Measurements from ENCODE around the gene FMNL1.
A peak's percentile ranks its signal among the peaks of the same experiment; 100 is the strongest.

FMNL1 gene

DNA sequence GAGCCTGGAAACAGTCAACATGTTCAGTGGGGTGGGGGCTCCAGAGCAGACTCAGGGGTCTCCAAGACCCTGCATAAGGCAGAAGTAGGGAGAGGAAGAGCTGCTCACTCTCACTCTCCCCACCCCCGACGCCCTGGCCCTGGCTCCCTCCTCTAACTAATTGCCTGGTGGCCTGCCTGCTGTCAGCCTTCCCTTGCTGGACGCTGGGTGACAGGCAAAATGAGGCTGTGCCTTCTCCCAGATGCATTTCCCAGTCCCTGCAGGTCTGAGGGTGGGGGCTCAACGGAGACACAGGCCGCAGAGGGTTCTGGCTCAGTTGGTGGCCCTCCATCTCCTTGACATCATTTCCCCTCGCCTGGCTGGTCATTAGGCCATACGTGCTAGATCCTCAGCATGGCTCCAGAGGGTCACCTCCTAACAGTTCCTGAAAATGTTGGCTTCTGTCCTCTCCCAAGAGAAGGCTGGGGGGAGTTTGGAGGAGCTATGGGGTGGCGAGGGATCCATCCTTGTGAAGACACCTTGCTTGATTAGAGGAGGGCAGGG is 1.4 kb downstream of the FMNL1 start:
- no peak for DNase-seq

DNA sequence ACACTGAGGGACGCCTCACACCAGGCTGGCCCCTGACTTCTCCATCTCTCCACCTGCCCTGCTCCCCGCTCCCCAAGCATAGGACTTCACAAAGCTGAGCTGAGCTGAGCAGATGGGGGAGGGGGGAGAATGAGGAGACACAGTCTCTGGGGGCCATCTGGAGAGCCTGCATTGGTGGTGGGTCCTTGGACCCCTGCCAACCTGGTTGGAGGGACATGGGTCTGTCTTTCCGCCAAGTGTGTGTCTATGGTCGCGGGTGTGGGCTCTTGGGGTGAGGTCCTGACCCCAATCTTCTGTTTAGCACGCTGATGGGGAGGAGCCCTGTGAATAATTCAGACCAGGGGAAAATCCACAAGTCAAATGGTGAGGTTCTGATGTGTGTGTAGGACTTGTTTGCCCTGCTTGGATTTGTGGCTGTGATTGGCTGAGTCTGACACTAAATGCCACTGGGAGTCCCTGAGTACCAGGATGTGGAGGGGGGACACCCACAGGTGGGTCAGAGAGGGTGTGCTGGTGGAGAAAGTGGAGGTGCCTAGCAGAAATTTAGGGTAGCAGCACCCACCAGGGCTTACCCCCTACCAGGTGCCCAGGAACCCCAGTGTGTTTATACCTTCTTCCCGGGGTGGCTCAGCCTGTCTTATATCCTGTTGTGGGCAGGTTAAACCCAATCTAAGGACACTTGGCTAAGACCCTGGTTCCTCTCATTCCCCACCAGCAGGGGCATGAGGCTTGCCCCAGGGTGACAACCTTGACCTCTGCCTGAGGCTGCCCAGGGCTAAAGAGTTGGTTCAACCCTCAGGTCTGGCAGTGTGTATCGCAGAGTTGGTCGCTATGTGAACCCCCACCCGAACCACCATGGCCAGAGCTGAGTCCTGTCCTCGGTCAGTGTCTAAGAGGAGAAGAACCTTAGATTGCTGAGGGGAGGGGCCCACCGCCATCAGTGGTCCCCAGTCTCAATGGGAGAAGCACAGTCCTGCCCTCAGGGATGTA is 2.1 kb downstream of the FMNL1 start:
- DNase-seq = no peak

DNA sequence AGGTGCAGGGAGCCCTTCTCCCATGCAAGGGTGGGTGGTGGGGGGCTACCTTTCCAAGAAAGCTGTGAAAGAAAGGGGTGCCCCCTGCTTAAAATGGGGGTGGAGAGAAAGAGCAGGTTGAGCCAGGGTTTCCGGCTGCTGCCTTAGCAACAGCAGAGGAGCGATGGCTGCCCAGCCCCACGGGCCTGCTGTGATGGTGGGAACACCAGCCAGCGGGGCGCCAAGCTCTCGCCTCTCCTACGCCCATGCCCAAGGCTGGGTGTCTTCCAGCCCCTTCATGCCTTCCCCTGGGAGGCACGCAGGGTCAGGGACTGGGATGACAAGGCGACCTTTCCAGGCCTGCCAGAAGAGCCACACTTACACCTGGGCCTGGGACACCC is 3.0 kb downstream of the FMNL1 start:
- no peak for DNase-seq

DNA sequence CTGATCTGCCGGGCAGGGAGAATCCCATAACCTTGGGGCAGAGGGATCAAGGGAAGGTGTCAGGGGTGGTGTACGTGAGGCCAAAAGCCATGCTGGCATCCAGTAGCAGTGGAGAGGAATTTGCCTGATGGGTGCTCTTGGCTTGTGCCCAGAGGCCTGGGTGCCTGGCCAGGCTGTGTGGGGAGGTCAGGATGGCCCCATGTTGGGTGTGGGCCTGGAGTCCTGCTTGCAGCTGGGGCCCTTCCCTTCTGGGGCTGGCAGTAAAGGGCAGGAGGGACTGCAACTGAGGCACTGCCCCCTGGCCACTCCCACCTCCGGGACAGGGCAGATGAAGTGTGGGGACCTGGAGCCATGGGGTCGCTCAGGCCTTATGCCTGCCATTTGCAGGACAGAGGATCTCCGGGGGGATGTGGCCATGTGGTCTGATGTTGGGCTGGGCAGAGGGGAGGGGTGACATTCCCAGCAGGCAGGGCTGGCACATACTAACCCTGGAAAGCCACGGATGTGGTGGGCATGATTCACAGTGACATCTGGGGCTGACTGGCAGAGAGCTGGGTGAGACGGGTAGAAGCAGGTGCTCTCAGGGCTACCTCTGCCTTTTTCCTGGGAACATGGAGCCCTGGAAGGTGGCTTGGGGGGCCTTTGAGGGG is 3.5 kb downstream of the FMNL1 start:
- DNase-seq = no peak

DNA sequence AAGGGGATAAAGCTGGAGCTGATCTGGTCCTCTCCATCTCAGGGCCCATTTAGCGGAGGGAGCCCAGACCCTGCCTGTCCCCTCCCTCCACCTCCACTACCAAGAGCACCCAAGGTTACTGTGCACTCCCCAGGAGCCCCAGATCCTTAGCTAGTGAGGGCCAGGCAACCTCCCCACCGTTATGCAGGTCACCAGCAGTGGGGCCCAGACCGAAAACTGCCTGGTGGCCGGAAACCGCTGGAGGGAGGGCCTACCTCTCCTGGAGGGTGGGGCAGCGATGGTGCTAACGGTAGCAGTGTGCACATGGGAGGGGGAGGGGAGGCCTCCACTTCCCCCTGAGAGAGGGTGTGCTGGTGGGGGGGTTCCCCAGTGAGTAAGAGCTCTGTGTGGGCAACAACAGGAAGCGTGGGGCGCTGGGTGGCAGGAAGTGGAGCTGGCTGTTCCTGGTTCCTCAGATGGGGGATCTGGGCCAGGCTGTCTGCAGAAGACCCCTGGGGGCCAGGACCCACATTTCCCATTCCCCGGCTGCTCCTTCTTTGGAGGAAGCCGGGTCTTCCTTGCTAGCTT is 4.4 kb downstream of the FMNL1 start:
- DNase-seq = no peak

DNA sequence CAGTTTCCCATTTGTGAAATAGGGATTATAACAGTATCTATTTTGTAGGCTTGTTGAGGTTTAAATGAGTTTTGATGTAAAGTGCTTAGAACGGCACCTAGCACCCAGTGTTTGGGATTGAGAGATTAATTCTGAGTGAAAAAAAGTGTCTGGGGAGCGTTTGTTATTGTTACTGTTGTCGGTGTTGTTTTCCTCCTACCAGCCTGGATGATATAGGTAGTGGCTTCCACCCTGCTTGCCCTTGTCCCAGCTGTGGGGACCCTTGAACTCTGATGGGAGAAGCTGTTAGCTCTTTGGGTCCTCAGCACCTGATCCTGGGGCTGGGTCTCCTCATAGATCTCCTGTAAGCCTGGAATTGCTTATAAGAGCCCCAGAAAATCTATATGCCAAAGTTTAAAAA is 4.9 kb downstream of the FMNL1 start:
- no peak for DNase-seq

DNA sequence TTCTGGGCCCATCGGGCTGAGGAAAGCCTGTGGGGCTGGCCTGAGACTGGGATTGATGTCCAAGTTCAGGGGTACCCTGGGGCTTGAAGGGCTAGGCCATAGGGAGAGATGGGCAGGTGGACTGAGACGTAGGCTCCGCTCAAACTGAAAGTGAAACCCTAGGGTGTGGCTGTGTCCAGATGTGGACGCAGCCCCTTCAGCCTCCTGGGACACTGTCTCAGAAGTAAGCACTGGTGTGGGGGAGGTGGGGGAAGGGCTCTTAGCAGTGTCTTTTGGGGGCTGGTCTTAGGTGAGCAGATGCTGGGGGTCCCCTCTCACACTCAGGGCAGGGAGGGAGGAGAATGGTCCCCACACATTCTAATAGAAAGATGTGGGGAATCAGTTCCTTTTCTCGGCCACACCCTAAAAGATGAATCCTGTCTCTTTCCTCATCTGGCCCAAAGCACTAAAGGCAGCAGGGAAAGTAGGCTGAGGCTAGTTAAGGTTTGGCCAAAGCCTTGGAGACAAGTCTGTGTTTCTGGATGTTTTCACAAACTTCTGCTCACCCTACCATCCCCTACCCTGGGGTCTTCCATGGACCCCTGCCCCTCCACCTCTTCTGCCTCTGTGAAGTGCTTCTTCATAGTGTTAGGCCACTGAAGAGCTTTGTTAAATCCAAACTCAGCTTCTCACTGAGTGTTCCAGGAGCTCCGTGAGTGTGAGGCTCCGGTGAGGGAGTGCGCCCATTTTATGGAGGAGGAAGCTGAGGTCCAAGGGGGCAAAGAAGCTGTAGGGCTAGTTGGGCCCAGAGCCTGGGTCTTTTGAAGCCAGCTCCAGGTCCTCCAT is 5.6 kb downstream of the FMNL1 start:
- DNase-seq = no peak

DNA sequence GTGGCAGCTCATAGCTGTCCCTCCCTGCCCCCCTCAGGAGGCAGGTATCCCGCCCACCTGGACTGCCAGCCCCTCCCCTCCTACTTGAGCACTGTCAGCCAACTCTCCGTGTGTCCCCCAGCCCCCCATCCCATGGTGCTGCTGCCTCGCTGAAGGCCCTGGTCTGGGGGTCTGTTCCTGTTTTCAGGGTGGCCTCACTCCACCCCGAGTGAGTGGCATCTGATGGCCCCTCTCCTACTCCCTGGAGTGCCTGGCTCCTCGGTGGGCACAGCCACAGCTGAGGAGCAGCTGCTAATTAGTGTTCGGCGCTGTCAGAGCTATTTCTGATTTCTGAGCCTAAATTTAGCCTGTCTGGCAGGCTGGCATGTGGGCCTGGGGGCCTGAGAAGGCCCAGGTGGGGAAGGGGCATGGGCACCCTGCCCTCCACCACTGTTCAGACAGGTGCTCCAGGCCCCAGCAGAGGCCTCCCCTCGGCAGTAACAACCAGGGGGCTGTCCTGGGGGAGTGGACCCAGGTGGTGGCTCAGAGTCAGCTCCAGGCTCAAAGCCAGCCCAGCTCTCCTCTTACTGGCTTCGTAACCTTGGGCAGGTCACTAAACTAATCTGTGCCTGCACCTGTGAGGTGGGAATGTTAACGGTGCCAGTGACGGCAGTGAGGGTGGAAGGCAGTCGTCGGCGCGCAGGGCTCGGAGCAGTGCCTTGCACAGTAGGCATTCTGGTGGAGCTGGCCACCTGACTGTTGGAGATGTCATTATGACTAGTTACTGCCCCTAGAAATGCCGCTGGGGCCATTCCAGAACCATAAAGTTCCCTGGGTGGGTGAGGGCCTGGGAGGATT is 6.5 kb downstream of the FMNL1 start:
- no peak for DNase-seq

DNA sequence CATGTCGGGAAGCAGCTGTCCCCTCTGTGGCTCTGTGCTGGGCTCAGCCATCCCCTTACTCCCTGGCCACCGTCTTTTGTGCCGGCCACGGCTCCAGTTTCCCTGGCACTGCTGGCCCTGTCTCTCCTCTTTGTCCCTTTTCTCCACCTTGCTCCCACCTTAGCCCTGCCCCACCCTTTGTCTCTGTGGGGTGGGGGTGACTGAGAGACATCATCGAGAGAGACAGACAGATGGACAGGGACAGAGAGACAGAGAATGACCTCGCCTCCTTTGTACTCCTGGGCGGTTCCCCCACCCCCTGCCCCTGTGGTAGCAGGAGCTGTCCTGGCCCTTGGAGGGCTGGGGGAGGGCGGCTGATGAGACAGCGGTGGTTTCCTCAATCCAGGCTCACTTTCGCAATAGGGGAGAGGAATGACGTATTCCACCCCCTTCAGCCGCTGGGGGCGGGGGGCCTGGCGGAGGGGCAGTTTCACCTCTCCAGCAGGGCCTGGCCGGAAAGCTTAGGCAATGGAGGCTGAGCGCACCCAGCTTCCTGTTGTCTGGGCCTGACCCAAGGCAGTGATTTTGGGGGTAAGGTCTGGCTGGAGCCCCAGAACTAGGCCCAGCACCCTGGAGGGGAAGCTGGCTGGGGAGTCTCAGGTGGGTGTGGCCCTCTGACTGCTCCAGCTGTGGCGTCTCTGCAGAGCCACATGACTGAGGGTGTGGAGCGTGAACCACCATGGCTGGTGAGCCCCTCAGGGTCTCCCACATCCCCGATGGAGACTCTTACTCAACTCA is 7.3 kb downstream of the FMNL1 start:
- no peak for DNase-seq

DNA sequence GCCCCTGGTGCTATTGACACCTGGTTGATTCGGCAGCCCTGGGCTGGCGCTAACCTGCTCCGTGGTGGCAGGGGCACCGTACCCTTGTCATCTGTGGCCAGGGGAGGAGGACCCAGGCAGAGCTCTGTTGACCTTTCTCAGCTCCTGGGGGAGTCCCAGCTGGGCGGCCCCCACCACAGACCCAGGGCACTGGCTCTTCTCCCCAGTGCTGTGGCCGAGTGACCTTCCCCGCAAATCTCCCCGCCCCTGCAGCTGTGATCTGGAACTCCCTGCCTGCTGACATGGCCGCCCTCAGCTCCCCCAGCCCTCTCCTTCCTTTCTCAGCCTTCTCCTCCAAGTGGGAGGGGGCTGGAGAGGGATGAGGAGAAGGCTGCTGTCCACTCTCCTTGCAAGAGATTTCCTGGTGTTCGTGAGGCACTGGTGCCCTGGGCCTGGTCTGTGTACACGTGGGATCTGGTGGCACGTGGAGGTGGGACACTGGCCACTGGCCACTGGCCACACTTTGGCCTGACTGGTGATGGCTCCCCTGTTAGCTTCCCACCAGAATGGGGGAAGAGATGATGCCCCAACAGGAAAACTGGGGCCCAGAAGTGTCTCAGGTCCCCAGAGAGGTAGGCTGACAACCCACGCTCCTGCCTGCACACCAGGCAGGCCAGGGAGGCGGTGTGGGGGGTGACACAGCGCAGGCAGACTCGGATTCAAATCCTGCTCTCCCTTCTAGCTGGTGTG is 8.2 kb downstream of the FMNL1 start:
- DNase-seq = no peak

DNA sequence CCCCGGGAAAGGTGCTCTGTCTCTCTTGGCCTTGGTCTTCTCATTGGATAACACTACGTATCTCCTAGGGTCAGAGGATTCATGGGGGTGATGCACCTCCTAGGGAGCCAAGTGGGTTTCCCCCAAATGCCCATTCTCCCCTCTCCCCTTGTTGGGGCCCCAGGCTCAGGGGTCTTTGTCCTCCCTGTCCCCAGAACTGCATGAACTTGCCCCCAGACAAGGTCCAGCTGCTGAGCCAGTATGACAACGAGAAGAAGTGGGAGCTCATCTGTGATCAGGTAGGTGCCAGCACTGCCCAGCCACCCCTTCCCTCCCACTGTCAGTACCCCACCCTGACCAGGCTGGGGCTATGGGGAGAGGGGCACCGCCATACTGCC is 8.7 kb downstream of the FMNL1 start:
- DNase-seq = no peak

DNA sequence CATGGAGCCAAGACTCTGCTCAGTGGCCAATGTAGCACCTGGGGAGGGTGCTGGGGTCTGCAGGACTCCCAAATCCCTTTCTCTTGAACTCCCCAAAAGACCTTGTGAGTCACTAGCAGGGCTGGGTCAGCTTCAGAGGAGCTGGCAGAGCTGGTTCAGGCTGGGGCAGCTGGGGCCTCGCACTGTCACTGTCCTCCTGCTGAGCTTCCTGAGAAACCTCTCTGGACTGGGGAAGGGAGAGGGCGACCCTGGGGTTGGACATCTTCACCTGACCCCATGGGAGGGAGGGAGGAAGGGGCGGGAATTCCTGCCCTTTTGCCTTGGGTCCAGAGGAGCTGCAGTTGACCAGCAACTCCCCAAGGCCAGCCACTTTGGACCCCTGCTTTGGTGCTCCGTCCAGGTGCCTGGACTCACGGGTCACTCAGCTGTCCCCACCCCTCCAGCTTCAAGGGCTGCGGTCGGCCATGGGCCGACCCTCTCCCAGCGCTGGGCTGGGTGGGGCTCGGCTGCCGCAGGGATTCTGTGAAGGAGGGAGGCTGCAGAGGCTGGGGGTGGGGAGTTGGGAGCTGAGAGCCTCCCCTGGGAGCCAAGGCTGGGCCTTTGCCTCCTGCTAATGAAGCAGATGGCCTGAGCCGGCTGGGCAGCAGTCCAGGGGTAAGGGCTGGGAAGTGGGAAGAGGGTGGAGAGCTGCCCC is 9.2 kb downstream of the FMNL1 start:
- DNase-seq = no peak

DNA sequence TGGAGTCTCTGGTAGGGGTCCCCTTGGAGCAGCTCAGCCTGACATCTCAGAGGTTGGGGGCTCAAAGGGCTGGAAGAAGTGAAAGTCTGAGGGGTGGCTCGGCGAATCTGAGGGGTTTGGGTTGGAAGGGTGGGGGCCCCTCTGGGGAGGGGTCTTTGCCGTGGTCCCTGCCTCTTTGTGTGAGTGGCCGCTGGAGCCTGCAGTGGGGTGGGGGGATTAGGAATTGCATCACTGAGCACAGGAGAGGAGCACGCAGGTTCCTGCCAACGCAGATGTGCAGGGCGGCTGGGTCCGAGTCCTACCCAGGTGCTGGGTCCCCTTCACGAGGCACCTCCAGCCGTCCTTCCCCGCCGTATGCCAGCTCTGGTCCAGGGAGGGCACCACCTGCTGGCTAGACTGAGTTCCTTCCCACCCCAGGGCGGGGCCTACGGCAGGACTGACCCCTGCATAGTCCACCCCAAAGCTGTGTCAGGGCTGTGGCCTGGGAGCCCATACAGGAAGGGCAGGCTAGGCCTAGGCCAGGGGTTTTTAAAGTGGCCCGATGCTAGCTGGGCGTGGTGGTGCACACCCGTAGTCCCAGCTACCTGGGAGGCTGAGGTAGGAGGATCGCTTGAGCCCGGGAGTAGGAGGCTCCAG is 9.9 kb downstream of the FMNL1 start:
- no peak for DNase-seq

DNA sequence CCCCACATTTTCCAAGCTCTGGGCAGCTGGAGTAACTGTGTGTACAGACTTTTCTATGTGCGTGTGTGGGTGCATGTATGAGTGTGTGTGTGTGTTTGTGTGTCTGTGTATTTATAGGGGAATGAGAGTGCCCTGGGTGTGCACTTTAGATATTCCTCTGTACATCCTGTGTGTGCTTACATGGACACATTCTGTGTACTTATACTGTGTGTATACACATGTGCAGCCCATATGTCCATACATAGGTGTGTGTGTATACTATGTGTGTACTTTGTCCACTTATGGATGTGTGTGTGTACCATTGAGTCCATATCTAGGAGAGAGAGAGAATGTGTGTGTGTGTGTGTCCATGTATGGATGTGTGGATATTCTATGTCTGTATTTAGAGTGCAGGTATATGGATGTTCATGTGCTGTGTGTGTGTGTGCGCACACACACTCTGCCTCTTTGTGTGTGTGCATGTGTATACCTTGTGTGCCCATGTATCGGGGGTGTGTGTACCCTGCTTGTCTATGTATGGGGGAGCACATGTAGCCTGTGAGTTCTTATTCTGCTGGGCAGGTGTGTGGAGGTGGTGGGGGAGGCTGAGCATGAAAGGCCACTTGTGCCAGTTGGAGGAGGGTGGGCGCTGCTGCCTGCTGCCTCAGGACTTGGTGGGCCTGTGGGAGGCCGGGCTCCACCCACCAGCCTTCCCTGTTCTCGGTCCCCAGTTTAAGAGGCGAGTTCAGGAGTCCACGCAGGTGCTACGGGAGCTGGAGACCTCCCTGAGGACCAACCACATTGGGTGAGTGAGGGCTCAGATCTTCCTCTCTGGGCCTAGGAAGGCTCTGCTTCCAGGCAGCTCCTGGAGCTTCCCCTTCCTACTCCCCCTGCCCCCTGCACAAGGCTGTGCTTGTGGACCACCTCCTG is 11.1 kb downstream of the FMNL1 start:
- DNase-seq = no peak

DNA sequence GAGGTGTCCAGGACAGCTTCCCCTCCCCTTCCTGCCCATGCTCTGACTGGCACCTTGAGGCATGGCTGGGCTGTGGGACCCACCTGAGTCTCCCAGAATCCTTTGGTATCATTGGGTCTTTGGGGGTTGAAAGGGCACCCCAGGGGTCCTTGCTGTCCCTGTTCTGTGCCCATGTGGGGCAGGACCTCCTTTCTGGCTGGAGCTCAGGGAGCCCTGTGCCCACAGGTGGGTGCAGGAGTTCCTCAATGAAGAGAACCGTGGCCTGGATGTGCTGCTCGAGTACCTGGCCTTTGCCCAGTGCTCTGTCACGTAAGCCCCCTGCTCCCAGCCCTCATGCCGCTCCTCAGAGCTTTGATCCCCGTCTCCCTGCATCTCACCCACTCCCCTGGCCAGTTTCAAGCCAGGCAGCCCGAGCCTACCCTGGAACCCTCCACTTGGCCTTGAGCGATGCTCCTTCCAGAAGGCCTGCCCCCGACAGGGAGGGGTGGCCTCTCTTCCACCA is 11.8 kb downstream of the FMNL1 start:
- DNase-seq = no peak

DNA sequence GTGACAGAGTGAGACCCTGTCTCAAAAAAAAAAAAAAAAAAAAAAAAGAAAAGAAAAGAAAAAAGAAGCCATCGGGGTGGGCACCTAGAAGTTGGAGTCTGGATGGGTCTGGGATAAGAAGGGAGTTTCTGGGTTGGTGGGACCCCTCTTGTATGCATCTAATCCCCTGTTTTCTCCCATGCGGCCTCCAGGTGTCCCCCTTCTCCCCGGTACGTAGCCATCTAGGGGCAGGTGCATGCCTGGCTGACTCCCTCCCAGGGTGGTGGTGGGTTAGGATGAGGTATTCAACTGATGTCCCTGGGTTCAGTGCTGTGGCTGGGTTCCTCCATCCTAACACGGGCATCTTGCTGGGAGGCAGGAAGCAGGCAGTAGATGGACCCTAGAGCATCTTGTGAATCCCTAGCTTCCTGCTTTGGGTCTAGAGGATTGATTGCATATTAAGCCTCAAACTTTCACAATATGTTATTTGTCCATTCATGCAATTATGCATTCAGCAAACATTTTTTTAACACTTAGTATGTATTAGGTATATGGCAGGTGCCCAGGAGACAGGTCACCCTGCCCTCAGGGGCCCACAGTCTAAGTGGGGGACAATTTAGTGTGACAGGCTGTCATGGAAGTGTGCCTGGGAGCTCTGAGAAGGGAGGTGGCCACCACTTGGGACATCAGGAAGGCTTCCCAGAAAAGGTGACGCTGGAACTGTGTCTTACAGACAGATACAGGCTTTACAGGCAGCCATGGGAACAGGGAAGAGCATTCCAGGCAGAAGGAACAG is 13.1 kb downstream of the FMNL1 start:
- peak; percentile 13 for DNase-seq
